GM18858 (cell line): ENCODE measurements around the gene CCDC126.
A peak's percentile ranks its signal among the peaks of the same experiment; 100 is the strongest.
"Not testable (repeated sequence)": the region's sequence is repeated elsewhere in the genome, so short reads cannot be mapped to it uniquely, and the experiment has no call there.

Experiments
- ATAC-seq: cut with Tn5 transposase; IDR thresholded peaks from one replicate; pipeline ENCODE4 v1.9.1; 2021; ENCODE audit not compliant: unreplicated experiment

CCDC126 gene, protein sequence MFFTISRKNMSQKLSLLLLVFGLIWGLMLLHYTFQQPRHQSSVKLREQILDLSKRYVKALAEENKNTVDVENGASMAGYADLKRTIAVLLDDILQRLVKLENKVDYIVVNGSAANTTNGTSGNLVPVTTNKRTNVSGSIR

DNA sequence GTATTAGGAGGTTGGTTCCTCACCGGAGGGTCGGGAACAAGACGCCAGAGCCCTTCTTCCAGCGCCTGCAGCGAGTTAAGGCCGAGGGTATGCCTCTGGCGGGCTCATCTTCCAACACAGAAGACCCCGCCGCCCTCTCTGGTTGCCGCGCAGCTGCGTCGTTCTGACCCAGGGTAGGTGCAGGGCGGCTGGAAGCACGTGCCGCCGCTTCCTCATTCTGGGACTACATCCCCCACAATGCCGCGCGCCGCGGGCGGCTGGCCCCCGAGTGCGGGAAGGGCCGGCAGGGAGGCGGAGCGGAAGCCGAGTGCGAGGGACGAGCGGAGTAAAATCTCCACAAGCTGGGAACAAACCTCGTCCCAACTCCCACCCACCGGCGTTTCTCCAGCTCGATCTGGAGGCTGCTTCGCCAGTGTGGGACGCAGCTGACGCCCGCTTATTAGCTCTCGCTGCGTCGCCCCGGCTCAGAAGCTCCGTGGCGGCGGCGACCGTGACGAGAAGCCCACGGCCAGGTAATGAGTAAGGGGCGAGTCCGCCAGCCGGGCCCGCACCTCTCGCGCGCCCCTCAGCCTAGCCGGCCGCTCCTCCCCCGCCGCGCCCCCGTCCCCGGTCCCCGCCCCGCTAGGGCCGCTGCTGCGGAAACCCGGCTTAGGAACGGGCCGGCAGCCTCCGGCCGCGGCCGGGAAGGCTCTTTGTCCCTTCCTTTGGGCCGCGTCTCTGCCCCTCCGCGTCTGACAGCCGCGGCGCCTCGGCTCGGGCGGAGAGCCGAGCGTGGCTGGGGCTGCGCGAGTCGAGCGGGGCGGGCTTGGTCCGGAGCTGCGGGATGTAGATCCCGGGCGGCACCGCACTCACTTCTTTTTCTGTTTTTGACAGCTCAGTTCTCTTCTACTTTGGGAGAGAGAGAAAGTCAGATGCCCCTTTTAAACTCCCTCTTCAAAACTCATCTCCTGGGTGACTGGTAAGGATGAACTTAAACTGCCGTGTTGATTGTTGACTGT is at the start of gene CCDC126:
Gene CCDC126, plus strand, starts transcription at position 289 of the 998 bp plus-strand sequence. CDS start 13,934 bp downstream, outside the sequence.
- peak; percentile 38 for ATAC-seq

DNA sequence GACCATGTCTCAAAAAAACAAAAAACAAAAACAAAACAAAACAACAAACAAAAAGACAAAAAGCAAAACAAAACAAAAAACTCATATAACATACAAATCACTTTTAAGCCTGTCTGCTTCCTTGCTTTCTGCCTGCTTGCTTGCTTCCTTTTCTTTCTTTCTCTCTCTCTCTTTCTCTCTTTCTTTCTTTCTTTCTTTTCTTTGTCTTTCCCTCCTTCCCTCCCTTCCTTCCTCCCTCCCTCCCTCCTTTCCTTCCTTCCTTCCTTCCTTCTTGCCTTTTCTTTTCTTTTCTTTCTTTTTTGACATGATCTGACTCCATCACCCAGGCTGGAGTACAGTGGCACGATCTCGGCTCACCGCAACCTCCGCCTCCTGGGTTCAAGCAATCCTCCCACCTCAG is 49.5 kb upstream of the CCDC126 start:
- ATAC-seq: no peak

DNA sequence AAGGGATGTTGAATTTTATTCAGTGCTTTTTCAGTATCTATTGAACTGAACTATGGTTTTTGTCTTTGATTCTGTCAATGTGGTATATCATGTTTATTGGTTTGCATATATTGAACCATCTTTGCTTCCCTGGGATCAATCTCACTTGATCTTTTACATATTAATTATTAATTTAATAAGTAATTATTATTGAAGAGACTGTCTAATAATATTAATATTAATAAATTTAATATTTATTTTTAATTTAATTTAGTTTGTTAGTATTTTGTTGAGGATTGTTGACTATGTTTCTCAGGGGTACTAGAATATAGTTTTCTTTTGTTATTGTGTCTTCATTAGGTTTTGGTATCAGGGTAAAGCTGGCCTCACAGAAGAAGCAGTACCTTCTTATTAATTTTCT is 38.9 kb upstream of the CCDC126 start:
- no peak for ATAC-seq

DNA sequence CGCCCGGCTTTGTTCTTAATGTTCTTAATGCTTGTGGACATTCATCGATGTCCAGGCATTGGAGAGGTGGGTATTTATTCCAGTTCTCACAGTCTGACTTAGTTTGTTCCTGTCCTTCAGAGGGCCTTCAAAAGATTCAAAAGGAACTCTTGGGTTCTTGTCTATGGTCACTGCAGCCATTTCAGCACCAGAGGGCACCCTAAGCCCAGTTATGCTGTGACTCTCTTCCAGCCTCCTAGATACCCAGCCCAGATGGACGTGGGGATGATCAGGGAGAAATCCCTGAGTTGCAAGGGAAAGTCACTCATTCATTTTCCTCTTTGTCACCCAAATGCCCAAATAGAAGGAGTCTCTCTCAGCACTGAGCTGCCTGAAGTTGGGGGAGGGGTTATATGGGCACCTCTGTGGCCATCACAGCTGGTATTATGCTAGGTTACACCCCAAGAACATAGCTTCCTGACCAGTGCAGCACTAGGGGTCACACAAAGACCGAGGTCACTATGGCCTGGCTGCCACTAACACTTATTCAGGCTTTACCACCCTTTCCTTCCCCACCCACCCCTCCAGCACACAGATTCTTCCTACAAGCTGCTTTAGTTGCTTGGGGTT is 26.5 kb upstream of the CCDC126 start:
- no peak for ATAC-seq

DNA sequence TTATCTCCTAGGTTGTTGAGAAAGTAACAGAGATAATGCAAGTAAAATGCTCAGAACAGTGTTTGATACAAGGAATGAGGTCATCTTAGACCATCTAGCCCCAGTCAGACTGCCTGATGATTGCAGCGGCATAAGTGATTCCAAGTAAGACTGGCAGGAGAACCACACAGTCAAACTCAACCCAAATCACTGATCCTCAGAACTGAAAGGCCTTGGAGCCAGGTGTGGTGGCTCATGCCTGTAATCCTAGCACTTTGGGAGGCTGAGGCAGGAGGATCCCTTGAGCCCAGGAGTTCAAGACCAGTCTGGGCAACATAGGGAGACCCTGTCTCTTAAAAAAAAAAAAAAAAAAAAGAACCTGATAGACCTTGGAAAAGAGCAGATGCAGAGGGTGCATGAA is 15.2 kb upstream of the CCDC126 start:
- ATAC-seq: not testable (repeated sequence)

DNA sequence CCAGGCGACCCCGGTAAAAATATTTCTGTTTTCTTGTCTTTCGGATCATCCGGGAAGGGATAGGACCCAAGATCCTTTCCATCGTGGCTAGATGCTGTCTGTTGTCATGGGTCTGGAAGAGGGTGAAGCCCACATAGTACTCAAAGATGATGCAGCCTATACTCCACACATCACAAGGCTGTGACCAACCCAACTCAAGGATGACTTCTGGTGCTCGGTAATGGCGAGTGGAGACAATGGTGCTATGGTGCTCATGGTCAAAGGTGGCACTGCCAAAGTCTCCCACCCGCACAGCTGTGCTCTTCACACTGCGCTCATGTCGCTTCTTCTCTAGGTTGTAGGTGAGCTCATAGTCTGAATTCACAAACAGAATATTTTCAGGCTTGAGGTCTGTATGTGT is 11.9 kb upstream of the CCDC126 start:
- ATAC-seq: not testable (repeated sequence)

DNA sequence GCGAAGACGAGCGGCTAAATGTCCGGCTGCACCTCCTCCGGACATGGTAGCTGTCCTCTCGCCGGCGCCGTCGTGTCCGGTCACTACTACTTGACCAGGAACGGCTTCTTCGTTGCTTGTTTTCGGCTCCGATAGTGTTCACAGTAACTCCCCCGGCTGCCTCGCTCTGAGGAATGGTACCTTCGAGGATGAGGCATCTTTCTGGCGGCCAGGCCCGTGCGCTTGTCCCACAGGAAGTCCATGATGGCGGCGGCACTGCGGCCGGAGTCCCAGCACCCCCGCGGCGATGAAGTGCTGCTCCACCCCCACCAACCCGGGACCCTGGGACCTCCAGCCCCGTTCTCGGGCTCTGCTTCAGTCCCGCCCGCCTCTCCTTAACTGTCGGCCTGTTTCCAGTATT is 11.0 kb upstream of the CCDC126 start:
- no peak for ATAC-seq

DNA sequence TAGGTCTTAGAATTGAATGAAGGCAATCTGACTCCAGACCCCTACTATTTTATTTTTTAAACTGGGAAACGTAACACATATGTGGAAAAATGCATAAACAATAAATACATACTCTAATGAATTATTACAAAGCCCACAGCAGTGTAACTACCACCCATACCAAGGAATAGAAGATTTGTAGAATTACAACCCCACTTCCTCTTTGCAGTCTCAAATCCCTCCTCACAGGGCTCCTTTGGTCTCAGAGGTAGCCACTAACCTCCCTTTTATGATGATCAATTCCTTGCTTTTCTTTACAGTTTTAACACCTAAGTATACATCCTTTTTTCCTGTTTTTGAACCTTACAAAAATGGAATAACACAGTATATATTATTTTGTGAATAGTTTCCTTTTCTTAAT is 6.7 kb upstream of the CCDC126 start:
- no peak for ATAC-seq

DNA sequence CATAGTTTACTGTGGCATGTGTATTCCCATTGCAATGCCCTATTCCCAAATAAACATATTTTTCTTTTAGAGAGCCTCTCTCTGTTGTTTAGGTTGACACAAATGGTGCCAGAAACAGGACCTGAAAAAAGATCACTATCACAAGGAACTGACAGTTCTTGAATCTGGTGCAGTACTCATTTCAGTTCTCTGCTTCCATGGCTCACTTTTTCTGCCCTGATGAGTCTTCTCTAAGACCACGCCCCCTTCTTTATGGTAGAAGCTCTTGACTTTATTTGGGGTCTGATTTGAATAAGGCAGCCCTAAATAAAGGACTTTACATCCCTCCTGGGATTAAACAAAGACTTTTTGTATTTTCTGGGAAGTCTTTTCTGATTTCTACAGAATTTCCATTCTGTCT is 3.5 kb upstream of the CCDC126 start:
- no peak for ATAC-seq

DNA sequence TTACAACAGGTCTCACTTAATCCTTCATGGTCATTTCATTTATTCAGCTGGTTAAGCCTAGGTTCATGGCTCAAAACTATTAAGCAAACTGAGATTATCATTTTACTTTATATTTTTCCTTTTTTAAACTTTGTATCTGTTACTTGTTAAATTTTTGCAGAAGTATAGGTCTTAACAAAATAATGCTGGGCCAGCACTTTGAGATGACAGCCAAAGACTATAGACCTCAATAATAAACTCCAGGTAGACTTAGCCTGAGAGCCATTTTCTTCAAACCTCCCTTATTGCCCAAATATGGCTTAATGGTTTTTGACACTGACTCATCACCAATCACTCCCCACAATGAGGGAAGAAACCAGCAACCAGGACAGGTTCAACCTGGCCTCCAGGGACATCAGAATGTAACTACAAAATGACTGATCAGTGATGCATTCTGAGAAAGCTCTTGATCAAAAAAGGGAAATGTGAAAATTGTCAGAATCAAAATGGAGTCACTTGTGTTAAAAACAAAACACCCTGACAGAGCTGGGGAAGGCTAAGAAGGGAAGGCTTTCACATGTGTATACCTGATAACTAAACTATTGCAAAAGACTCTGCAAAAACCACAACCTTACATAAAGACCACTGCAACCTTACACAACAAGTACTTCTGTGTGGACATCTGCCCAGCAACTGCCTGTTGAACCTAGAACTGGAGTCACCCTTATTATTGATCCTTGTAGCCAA is 2.1 kb upstream of the CCDC126 start:
- peak; percentile 77 for ATAC-seq

DNA sequence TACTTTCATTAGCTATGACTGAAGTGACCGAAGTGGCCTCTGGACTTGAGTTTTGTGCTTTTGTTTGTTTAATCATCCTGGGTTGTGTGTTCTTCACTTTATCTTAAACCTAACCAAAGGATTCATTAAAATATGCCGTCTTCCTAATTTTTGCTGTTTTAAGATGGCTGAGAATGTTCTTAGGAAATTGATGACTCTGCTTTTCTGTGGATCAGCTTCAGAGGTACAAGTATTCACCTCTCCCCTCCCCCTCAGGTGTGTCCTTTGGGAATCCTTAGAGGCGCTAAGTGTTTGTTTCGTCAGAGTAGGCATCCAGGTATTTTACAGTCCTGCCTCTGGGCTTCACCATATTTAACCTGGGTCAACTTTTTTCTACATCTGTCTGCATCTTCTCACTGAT is 1.1 kb downstream of the CCDC126 start:
- ATAC-seq: no peak

DNA sequence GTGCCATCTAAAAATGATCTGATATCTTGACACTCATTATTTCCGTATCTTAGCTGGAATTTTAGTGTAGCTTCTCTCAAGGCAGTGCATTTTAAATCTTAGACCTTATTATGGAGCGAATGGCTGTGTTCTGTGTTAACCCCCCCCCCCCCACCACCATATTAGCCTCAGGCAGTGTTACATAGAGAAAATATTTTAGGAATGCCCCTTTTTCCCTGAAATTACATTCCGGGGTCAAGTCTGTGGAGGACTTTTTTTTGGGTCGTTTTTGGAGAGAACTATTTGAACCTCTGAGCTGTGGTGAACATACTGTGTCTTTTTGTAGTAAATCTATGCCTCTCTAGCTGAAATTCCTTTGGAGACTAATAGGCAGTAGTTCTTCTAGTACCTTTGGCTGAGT is 3.1 kb downstream of the CCDC126 start:
- no peak for ATAC-seq

DNA sequence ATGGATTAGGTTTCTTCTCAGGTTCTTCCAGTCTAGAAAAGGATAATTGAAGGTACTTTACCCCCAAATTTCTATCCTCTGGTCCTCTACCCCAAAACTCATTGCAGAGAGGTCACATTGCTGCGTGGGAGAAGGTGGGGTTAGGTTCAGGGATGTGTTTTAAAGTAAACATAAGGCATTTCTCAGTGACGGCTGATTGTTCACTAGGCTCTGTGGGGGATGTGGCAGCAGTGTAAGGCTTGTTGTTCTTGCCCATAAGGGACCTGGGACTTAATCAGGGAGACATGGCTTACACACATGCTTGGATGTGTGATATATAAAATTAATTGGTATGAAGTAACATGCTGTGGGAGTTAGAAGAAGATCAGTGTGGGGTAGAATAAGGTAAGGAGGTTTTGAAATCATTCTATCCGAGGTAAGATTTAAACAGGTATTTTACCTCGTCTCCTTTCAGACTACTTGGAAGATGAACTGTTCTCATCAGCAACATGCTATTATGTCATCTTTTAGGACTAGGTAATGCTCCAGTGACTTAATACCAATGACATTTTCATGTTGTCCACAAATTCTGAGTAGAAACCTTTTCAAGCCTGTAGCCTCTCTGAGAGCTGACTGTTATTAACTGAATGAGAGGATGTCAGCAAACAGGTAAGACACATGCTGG is 6.6 kb downstream of the CCDC126 start:
- ATAC-seq: no peak

DNA sequence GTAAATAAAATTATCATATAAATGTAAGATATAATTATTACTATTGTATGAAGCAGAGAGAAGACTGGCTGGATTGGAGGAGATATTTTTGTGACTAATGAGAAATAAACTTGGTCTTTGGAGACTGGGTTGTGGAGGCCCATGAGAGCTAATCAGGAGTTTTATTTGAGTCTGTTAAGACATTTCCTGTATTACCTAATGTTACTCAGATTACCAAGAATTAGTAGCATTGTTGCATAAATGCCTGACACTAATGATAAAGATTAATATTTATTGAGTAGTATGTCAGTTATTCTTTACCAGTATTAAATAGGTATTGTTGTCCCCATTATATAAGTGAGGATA is 7.1 kb downstream of the CCDC126 start:
- ATAC-seq: no peak

DNA sequence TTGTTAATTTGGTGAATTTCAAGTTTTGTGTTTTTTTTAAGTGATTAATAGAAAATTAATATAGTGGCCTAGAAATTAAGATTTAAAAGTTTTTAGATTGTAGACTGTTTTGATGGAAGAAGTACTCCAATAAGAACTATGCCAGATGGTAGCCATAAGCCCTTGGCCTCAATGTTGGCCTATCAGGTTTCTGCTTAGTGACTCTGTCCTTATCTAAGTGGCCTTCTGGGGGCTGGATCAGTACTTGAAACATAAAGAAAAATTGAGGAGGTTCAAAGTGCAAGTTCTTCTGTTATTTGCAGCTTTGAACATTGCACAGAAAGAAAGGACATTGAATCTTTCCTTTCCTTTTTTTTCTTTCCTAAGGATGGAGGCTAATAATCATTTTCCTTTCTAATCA is 9.9 kb downstream of the CCDC126 start:
- no peak for ATAC-seq

DNA sequence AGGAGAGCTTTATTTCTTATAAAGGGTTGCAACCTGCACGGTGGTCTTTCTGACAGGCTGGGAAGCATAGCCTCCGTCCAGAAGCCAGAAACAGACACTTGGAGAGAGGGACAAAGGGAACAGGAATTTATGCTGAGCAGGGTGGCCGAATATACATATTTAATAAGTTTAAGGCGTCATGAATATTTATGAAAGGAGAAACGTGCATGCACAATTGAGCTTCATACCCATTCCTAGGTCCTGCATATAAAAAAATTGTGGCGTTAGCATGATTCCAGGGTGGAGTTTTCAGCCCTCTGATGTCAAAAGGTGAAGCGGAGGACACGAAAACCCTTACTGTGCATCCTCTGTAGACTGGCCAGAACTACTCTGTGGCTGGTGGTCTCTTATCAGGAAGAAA is 10.7 kb downstream of the CCDC126 start:
- ATAC-seq: no peak

DNA sequence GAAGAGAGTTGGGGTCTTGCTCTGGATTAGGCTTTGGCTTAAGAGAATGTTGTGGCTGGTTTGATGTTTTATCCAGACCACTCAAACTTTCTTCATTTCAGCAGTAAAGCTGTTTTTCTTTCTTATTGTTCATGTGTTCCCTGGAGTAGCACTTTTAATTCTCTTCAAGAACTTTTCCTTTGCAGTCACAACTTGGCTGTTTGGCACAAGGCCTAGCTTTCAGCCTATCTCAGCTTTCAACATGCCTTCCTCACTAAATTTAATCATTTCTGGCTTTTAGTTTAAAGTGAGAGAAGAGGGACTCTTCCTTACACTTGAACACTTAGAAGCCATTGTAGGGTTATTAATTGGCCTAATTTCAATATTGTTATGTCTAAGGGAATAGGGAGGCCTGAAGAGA is 18.1 kb downstream of the CCDC126 start:
- no peak for ATAC-seq

DNA sequence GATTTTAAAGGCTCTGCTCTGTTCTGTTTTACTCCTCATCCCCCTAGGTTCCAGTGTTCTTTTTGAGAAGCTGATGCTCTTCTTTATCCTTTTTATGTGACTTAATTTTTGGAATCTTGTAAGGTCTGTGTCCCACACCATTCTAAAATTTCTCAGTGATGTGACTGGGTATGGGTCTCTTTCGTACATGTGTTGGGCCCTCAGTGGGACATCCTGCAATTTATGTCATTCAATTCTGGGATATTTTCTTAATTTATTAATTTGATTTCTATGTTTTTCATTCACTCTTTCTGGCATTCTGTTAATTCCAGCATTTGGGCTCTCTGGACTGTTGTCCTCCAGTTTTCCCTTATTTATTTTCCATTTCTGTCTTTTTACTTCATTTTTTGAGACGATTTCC is 19.4 kb downstream of the CCDC126 start:
- ATAC-seq: no peak

DNA sequence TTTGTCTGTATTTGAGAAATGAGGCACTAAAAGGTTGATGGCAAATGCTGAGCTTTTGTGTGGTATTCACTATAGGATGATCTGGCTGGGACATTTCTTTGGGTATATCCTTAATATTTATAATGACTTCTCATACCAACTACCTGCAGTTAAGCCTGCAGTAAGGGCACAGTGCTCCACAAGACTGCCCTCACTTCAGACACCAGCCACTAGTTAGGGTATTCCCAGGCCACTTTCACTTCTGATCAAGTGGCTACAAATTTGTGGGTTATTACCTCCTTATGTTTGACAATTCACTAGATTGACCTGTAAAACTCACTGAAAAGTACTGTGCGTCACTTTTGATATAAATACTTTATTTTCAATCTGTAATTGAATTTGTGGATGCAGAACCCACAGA is 20.3 kb downstream of the CCDC126 start:
- ATAC-seq: no peak

DNA sequence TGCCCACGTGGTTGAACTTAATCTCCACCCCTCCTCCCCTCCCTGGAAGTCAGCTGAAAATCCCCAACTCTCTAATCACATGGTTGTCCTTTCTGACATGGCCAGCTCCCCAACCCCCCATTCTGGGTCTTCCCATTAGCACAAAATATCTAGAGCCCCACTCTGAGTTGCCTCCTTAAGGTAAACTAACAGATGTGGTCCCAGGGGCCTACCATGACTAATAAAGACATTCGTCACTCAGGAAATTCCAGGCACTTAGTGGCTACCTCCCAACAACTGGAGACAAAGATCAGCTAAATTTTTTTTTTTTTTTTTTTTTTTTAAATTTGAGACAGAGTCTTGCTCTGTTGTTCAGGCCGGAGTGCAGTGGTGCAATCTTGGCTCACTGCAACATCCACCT is 21.1 kb downstream of the CCDC126 start:
- ATAC-seq: no peak

DNA sequence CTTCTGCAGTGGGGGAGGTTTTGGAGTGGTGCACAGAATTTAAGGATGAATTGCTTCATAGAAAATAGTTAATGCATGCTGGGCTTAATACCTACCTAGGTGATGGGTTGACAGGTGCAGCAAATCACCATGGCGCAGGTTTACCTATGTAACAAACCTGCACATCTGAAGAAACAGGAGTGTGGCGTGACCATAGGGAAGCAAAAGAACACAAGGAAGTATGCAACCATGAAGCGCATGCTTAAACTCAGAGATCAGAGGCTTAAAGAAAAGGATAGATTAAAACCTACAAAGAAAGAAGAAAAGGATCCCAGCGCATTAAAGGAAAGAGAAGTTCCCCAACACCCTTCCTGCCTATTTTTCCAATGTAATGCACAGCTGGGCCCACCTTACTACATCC is 22.0 kb downstream of the CCDC126 start:
- no peak for ATAC-seq
